Adipocyte (in vitro differentiated cells): Measurements from ENCODE around the gene DNMT3A.

ENCODE experiments used
- DNase-seq: peaks from one replicate; pipeline ENCODE4 v3.0.0-alpha.2; 2015; ENCODE audit warnings: low read depth
- H3K27me3 ChIP-seq: replicated peaks from 2 replicates; pipeline ENCODE4 v1.7.0; 2013; ENCODE audit warnings: mild to moderate bottlenecking, low read length, moderate library complexity; ENCODE audit not compliant: control insufficient read depth, insufficient read depth
- H3K36me3 ChIP-seq: 2 replicates; pipeline ENCODE4 v1.7.0; 2013; ENCODE audit warnings: low read length, mild to moderate bottlenecking, moderate library complexity; ENCODE audit not compliant: control insufficient read depth, insufficient read depth, severe bottlenecking
- H3K4me1 ChIP-seq: 2 replicates; pipeline ENCODE4 v1.7.0; 2013; ENCODE audit warnings: mild to moderate bottlenecking, low read length, moderate library complexity; ENCODE audit not compliant: control insufficient read depth, insufficient read depth
- H3K4me3 ChIP-seq: 2 replicates; pipeline ENCODE4 v1.7.0; 2013; ENCODE audit warnings: mild to moderate bottlenecking, low read length, moderate library complexity
- H3K9ac ChIP-seq: 2 replicates; pipeline ENCODE4 v1.7.0; 2013; ENCODE audit warnings: mild to moderate bottlenecking, low read length, moderate library complexity
- H3K9me3 ChIP-seq: 2 replicates; pipeline ENCODE4 v1.7.0; 2013; ENCODE audit warnings: mild to moderate bottlenecking, low read length, moderate library complexity; ENCODE audit not compliant: control insufficient read depth

The DNMT3A gene

DNA sequence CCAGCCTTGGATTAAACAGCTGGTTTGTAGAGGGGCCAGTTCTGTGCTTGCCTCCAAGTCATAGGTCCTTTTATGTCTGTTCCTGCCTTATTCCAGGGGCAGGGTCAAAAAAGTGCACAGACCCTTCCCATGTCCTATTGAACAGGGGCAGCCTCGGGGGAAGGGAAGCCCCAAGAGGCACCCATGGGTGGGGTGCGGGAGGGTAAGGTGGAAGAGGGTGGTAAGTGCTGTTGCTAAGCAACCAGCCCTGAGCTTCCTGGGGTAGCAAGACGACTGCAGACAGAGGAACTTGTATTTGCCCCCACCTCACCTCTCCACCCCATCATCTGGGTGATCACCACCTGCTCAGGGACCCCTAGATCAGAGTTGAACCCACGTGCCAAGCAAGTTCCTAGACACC, 7.7 kb downstream of the DNMT3A start:
- Histone ChIP-seq H3K4me1 (no peaks in the 10 kb centered on the region), H3K9me3 (no peaks in the 10 kb centered on the region), H3K9ac (no peak overlapping the region), H3K36me3 (no peaks in the 10 kb centered on the region), H3K4me3 (no peak overlapping the region), H3K27me3 (no peaks in the 10 kb centered on the region)
- DNase-seq: no peak

GRCh38 chr2:25332571-25332970, 9.2 kb downstream of the DNMT3A start:
- no peak for DNase-seq
- Histone ChIP-seq H3K36me3 (no peaks in the 10 kb centered on the region), H3K9ac (no peak overlapping the region), H3K27me3 (no peaks in the 10 kb centered on the region), H3K9me3 (no peaks in the 10 kb centered on the region), H3K4me3 (no peak overlapping the region), H3K4me1 (no peaks in the 10 kb centered on the region)

DNA sequence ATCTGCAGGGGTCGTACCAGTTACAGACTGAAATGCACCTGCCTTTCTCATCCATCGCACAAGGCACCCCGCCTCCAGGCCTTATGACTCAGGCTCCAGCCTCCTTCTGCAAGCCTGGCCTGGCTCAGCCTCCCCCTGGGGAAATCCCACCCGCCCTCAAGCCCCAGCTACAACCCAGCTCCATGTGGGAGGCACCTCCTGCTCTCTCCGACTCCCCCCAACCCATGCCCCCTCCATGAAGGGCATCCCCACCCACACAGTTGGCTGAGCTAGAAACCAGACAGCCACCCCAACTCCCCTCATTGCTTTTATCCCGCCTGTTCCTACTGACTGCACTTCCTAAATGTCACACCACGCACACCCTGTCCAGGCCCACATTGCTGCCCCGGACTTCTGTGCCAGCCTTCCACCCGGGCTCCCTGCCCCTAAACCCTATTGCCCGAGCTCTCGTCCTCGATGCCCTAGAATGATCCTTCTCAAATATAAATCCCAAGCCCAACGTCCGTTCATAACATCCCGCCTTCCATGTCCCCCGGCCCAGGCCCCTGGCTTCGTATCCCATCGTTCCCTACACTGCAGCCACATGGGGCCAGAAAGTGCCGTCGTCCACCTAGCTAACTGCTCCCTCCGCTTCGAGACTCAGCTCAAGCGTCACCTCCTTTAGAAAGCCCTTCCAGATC, 9.9 kb downstream of the DNMT3A start:
- H3K36me3 ChIP-seq: no peaks in the 10 kb centered on the region
- DNase-seq: peak; percentile 10
- no peaks in the 10 kb centered on the region for H3K9me3 ChIP-seq
- H3K4me1 ChIP-seq: no peaks in the 10 kb centered on the region
- no peaks in the 10 kb centered on the region for H3K27me3 ChIP-seq
- no peak overlapping the region for H3K4me3 ChIP-seq
- H3K9ac ChIP-seq: no peak overlapping the region

DNA sequence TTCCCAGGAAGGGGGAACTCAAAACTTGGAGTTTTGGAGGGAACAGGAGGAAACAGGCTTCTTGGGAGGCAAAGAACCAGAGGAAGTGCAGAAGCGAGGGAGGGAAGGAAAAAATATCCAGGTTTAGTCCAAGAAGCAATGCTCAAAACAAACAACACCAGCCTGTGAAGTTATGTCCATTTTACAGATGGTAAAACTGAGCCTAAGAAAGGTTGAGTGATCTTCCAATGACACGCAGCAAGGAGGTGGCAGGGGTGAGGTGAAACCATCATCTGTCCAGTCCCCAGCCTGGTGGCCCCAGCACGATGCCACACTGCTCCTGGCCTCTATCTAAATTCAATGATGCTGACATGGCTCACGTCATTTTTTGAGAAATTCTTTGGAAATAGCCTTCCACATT, 10.8 kb downstream of the DNMT3A start:
- Histone ChIP-seq H3K4me3 (no peak overlapping the region), H3K4me1 (no peaks in the 10 kb centered on the region), H3K9ac (no peak overlapping the region), H3K27me3 (no peaks in the 10 kb centered on the region), H3K36me3 (no peaks in the 10 kb centered on the region), H3K9me3 (peaks cover 7% of the 10 kb centered on the region)
- no peak for DNase-seq

DNA sequence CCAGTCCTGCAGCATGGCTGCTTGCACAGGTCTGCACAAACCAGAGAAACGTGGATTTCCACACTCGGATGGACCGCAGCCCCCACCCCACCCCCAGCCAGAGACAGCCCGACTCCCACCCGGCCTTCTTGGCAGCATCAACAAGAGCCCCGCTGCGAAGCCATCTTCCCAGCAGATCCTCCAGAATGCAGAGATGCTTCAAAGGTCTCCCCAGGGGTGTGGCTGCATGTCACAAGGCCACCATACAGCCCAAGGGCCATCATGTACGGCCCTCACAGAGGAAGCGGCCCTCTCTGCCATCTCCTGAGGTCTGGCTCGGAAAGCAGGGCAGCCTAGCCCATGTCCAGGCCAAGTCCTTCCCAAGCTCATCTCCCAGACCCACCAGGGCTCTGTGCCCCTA, 11.5 kb downstream of the DNMT3A start:
- Histone ChIP-seq H3K4me1 (peaks cover under 1% of the 10 kb centered on the region), H3K4me3 (no peak overlapping the region), H3K9me3 (peaks cover 7% of the 10 kb centered on the region), H3K36me3 (no peaks in the 10 kb centered on the region), H3K9ac (no peak overlapping the region), H3K27me3 (no peaks in the 10 kb centered on the region)
- DNase-seq: no peak

GRCh38 chr2:25328152-25329085, 13.3 kb downstream of the DNMT3A start:
- Histone ChIP-seq H3K4me1 (peaks cover 6% of the 10 kb centered on the region), H3K27me3 (no peaks in the 10 kb centered on the region), H3K36me3 (no peaks in the 10 kb centered on the region), H3K9ac (no peak overlapping the region), H3K9me3 (peaks cover 7% of the 10 kb centered on the region), H3K4me3 (no peak overlapping the region)
- DNase-seq: no peak

GRCh38 chr2:25326326-25327013, 15.3 kb downstream of the DNMT3A start:
- Histone ChIP-seq H3K4me3 (no peak overlapping the region), H3K9me3 (peaks cover 7% of the 10 kb centered on the region), H3K4me1 (peaks cover 6% of the 10 kb centered on the region), H3K9ac (no peak overlapping the region), H3K36me3 (no peaks in the 10 kb centered on the region), H3K27me3 (no peaks in the 10 kb centered on the region)
- no peak for DNase-seq

- H3K4me3 ChIP-seq: no peak overlapping the region
- no peak for DNase-seq
- H3K9me3 ChIP-seq: peaks cover 7% of the 10 kb centered on the region
- H3K9ac ChIP-seq: no peak overlapping the region
- H3K4me1 ChIP-seq: peaks cover 6% of the 10 kb centered on the region
- H3K27me3 ChIP-seq: no peaks in the 10 kb centered on the region
- no peaks in the 10 kb centered on the region for H3K36me3 ChIP-seq
These were observed 16.7 kb downstream of the DNMT3A start for GRCh38 chr2:25324905-25325592.

GRCh38 chr2:25324251-25324650, 17.5 kb downstream of the DNMT3A start:
- no peak for DNase-seq
- Histone ChIP-seq H3K9ac (no peak overlapping the region), H3K9me3 (peaks cover 7% of the 10 kb centered on the region), H3K36me3 (no peaks in the 10 kb centered on the region), H3K4me3 (no peak overlapping the region), H3K27me3 (no peaks in the 10 kb centered on the region), H3K4me1 (peaks cover 6% of the 10 kb centered on the region)

DNA sequence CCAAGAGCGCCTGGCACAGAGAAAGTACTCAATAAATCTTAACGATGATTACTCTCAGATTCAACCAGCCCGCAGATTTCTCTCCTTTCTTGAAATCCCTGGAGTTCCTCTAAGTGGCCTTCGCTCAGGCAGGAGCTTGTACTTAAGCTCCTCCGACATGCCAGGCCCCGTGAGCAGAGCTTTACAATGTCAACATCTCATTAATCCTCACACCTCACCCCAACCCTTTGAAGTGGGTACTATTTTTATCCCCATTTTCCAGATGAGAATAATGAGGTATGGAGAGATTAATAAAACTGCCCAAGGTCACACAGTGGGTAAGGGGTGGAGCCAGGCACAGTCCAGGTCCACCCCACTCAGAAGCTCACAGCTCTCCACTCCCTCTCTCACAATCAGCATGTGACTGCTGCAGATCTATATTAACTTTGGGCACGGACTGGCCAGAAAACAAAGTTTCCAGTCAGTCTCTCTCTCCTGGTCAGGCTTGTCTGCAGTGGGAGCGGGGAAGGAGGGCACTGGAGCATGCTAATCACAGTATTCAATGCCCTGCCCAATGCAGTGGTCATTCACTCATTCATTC, 18.0 kb downstream of the DNMT3A start:
- Histone ChIP-seq H3K4me1 (peaks cover 6% of the 10 kb centered on the region), H3K36me3 (no peaks in the 10 kb centered on the region), H3K9me3 (peaks cover 7% of the 10 kb centered on the region), H3K9ac (no peak overlapping the region), H3K4me3 (no peak overlapping the region), H3K27me3 (no peaks in the 10 kb centered on the region)
- DNase-seq: no peak
